GM19463 (cell line): Measurements from ENCODE around the gene ZMIZ1.

Experiments
- ATAC-seq: cut with Tn5 transposase; IDR thresholded peaks from one replicate; pipeline ENCODE4 v1.9.1; 2021; ENCODE audit warnings: mild to moderate bottlenecking, moderate library complexity; ENCODE audit not compliant: unreplicated experiment

ZMIZ1 gene

DNA sequence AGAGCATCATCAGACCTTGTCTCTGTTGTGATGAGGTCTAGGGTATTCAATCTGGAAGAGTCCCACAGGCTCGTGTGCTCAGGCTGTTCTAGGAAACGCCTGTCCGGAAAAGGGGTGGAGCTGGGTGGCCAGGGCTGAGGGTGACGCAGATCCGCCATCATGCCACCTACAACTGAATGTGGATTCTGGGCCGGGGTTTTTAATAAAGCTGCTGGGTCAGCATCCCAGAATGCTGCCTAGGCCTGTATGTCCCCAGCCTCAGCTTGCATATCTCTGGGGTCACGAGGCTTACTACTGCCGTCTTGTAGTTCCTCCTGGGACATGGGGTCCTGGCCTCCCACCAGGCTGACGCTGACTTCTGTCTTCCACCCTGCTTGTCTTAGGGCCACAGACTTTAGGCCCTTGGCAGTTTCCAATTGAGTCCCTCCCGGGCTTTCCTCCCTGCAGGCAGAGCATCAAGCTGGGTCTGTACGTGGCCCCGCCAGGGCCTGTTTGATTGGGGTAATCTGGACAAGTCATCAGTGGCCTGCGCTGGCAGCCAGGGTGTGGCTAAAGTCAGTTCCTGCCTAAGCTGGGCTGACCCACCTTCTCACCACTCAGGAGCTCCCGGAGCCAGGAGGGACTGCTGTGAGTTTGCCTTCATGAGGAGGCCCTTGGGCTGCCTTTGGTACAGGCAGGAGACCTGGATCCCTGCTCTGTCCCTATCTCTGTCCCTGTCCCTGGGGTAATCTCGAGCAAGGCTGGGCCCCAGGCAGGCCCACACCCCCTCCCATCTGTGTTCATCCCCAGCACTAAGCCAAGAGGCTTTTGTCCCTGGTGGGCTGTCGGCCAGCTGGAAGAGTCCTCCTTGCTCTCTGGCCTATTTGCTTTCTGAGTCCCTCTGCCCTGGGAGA, 79.9 kb downstream of the ZMIZ1 start:
- no peak for ATAC-seq

DNA sequence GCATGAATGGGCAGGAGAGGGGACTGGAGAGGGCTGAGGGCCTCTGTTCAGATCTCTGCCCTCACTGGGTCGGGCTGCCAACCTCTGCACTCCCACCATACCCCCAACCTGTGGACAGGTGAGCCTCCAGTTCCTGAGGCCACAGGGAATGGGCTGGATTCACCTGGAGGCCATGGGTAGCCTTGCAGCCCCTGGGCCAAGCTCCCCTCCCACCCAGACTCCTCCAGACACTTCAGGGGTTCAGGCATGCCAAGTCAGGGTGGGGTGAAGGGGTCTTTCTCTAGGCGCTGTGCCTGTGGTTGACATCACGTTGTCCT, 80.5 kb downstream of the ZMIZ1 start:
- no peak for ATAC-seq

GRCh38 chr10:79149662-79150443, 81.1 kb downstream of the ZMIZ1 start:
- ATAC-seq, result peak; percentile 92

DNA sequence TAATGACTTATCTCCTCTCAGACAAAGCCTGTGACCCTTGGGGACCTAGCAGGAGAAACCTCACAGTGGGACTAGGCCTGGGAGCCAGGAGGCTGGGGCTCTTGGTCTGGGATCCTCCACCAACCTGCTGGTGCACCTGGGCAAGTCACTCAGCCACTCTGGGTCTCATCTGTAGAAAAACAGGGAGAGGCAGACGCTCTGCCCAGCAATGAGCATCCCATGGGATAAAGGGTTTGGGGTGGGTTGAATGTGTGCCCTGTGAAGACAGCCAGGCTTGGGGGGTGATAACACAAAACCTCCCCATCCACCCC, 81.6 kb downstream of the ZMIZ1 start:
- ATAC-seq, result no peak

DNA sequence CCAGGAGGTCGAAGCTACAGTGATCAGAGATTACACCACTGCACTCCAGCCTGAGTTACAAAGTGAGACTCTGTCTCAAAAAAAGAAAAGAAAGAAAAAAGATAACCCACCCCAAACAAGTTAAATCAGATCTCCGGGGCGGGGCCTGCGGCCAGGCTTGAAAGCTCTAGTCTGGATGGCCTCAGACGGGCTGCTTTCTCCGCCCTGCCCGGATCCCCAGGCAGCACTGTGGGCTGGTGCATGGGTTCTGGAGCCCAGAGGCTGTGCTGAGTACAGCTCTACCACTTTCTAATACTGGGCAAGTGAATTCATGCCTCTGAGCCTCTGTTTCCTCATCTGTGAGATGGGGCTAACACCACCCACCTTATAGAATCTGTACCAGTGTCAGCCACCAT, 83.7 kb downstream of the ZMIZ1 start:
- no peak for ATAC-seq

- ATAC-seq, result no peak
Measured at GRCh38 chr10:79153745-79154144, 85.0 kb downstream of the ZMIZ1 start.

DNA sequence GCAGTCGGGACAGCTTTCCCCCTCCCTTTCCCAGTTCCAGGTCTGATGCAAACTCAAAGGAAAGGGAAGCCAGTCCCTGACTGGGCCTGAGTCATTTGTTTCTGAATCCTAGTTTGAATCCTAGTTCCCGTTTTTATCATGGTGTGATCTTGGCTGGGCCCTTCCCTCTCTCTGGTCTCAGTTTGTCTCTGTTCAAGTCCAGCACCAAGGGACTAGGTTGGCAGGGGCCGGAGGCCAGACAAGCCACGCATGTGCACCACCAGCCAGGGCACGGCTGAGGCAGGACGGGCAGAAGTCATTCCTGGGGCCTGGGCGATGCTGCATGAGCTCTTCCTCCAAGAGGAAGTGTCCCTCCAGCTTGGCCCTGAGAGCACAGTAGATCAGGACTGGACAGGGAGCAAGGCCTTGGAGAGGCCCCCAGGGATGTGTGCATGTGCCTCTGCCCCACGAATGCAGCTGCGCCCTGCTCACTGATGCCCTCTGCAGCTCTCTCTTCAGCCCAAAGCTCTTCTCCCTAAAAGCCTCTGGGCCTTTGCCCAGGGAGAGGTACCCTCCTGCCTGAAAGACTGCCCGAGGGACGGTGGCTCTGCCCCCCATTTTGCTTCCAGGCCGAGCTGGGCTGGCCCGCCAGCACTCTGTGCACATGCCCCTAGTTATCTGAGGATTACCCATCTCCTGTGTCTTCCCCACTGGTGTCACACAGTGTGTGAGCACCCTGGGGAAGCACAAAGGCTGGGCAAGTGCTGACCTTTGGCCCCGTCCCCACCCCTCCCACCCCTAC, 86.7 kb downstream of the ZMIZ1 start:
- no peak for ATAC-seq

DNA sequence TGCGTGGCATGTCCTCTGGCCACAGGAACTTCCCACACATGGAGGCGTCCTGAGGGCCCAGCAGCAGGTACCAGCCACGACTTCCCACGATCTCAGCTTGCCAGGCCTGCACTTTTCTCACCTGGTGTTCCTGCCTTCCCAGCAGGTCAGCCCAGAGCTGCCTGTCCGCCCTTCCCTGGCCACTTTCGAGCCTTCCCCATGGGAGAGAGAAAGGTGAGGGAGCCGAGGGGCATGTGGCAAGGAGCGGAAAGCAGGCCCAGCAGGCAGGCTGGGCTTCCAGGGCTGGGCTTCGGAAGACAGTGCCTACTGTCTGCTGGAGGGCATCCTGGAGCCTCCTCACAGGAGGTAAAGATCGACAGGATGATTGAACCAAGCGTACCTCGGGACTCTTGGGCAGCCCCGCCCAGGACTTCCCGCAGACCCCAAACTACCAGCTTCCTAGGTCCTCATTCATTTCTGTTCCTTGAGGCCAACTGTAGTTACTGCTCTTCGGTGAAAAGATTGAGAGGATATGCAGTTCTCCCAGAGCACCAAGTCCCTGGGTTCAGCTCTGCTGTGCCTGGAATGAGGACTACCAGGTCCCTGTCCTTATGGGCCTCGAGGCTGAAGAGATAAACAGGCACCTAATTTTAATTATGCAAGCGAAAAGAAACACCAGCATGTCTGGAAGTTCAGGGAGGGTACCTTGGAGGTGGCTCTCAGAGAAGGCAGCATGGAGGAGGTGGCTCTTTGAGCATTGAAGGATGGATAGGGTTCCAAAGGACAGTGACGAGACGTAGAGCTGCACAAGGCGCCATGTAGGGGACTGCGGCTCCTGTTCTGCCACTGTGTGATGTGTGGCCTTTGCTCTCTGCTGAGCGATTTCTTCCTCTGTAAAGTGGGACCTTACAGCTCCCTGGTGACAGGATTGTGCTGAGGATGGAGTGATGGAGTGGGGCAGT, 87.8 kb downstream of the ZMIZ1 start:
- no peak for ATAC-seq

GRCh38 chr10:79158004-79158340, 89.2 kb downstream of the ZMIZ1 start:
- ATAC-seq, result no peak

GRCh38 chr10:79158402-79159097, 89.8 kb downstream of the ZMIZ1 start:
- ATAC-seq, result no peak

GRCh38 chr10:79159141-79159651, 90.4 kb downstream of the ZMIZ1 start:
- no peak for ATAC-seq

- ATAC-seq, result no peak
Measured at GRCh38 chr10:79159785-79160184, 91.0 kb downstream of the ZMIZ1 start.

DNA sequence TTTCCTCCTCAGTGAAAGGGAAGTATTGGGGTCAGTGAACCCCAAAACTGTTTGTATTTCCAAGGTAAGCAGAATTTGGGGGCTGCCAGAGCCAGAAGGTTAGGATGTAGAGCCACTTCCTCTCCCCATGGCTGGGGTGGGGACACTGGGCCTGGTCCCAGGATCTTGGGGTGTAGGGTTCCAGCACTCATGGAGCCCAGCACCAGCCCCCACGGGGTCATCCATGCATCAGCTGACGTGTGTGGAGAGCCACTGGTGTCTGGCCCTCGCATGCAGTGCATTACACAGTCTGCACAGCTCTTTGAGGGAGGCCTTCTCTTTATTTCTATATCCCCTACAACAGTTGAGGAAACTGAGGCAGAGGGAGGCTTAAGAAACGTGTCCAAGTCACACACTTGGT, 91.4 kb downstream of the ZMIZ1 start:
- no peak for ATAC-seq

- no peak for ATAC-seq
Measured at GRCh38 chr10:79161557-79161956, 92.8 kb downstream of the ZMIZ1 start.

- no peak for ATAC-seq
Measured at GRCh38 chr10:79162022-79162421, 93.3 kb downstream of the ZMIZ1 start.

DNA sequence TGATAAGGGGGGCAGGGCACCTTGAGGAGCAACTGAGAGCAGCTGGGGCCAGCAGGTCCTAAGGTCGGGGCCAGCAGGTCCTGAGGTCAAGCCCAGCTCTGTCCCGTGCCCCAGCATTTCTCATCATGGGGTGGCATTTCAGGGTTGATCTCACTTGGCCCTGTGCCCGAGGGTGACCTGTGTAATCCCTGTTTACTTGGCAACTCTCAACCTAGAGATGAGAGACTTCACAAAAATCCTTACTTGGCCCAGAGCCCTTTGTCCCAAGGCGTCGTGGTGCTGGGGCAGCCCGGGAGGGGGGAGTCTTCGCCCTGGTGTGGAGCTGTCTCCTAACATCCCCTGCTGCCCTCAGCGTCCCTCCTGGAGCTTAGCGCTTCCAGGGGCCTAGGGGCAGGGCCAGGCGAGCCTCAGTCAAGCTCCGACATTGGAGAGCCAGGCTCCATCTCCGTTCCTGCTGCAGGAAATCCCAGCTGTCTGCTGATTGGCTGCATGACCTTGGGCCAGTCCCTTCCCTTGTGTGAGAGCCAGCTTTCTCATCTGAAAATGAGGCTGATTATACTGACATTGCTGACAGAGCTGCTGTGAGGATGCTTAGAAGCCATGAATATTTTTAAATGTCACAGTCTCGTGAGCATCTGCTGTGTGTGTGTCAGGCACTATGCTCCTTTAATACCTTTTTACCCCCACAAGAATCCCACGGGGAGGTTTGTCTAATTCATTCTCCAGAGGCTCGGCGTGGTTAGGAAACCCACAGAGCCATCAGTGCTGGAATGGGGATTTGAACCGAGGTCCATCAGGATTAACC, 94.3 kb downstream of the ZMIZ1 start:
- ATAC-seq, result no peak

DNA sequence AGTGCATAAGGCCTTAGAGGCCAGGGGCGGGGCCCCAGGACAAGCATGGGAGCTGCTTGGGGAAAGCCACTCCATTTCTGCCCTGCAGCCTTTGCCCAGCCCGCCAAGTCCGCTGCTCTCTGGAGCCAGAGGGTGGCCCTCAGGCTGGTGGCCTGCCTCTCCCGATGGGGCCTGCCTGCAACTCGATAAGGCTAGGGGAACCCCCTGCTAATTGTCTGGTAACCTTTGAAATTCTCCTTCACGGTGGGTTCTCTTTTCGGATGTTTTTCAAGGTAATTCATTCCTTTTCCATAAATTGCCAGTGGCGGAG, 94.9 kb downstream of the ZMIZ1 start:
- ATAC-seq, result no peak

- ATAC-seq, result no peak
Measured at GRCh38 chr10:79164075-79164474, 95.3 kb downstream of the ZMIZ1 start.

DNA sequence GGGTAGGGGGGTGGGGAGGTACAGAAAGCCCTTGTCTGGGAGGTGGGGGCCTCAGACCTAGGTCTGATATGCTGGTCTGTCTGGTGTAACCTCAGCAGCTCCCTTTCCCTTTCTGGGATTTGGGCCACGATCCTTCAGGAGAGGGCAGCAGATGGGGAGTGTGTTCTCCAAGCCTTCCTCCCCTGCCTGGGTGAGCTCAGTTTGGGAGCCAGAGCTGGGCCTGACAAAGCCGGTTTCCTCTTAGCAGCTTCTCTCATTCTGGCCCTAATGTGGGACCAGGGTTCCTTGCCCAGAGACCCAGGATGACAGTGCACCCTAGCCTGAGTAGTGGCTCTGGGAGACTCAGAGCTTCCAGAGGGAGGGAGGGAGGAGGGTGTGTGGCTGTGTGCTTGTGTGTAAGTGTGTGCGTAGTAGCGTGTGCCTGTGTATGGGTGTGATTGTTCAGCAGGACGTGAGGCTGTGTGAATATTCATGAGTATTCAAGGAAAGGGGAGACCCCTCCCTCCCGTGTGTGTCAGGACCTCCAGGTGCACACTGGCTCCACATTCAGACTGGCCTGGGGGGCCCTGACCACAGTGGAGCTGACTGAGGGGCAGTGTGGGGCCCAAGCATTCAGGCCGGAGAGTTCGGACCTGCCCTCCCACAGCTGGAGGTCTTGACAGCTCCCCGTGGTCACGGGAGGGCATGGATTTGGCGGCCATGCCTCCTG, 96.5 kb downstream of the ZMIZ1 start:
- ATAC-seq, result no peak
